ENCODE data around the gene YES1.
A peak's percentile ranks its signal among the peaks of the same experiment; 100 is the strongest.

The YES1 gene

GRCh38 chr18:808086-808485 lies 4.0 kb downstream of the YES1 start:
- Histone ChIP-seq H3K9me3 (ENCODE audit: control insufficient read depth, low read length) (no peaks in the 10 kb centered on the region), H2AFZ (ENCODE audit: low read depth, low read length) (no peak overlapping the region), H2AK5ac (ENCODE audit: low read length, severe bottlenecking) (no peak overlapping the region), H4K8ac (ENCODE audit: low read length) (no peak overlapping the region), H3K9ac (ENCODE audit: low read length) (peak overlapping the region; percentile 49), H3K4me2 (ENCODE audit: low read length, poor library complexity, severe bottlenecking) (no peak overlapping the region), H2BK12ac (ENCODE audit: low read length in 2 of 2) (no peak overlapping the region), H3K18ac (ENCODE audit: low read depth in 1 of 2, low read length in 2 of 2) (no peak overlapping the region), H3K27ac (ENCODE audit: low read length, poor library complexity, severe bottlenecking) (no peak overlapping the region), H3K4me3 (ENCODE audit: insufficient read depth in 1 of 2, low read depth in 1 of 2, low read length in 2 of 2) (no peak overlapping the region), H2BK120ac (ENCODE audit: low read depth, low read length) (no peak overlapping the region), H3K4me1 (ENCODE audit: control insufficient read depth, insufficient read depth, low read depth, low read length) (peaks cover 1% of the 10 kb centered on the region), H3K79me1 (replicated peaks; ENCODE audit: low read length, poor library complexity, severe bottlenecking) (peaks cover 4% of the 10 kb centered on the region), H3K14ac (ENCODE audit: low read length in 2 of 2) (no peak overlapping the region), H2BK5ac (ENCODE audit: low read depth, low read length, poor library complexity, severe bottlenecking) (no peak overlapping the region), H3K23ac (ENCODE audit: low read length in 2 of 2) (no peak overlapping the region), H3K27me3 (ENCODE audit: control insufficient read depth in 1 of 2, insufficient read depth in 1 of 2, low read length in 2 of 2) (no peaks in the 10 kb centered on the region), H4K91ac (ENCODE audit: low read length) (no peak overlapping the region), H3K4ac (ENCODE audit: low read depth in 1 of 2, low read length in 2 of 2) (no peak overlapping the region), H3K36me3 (ENCODE audit: control insufficient read depth in 1 of 2, insufficient read depth in 2 of 2, low read depth in 1 of 2, low read length in 2 of 2) (no peaks in the 10 kb centered on the region), H2BK15ac (ENCODE audit: low read depth, poor library complexity, severe bottlenecking) (no peak overlapping the region)
- 91% methylated on average over 4 of the region's 5 CpGs for WGBS
- DNase-seq: no peak

GRCh38 chr18:805755-806110 lies 6.3 kb downstream of the YES1 start:
- peak overlapping the region in 1 of 2 experiments; percentile 44 for H3K4me3 ChIP-seq (ENCODE audit: insufficient read depth in 1 of 2, low read depth in 1 of 2, low read length in 2 of 2)
- H3K36me3 ChIP-seq (ENCODE audit: control insufficient read depth in 1 of 2, insufficient read depth in 2 of 2, low read depth in 1 of 2, low read length in 2 of 2): no peaks in the 10 kb centered on the region
- no peak overlapping the region for H2AK5ac ChIP-seq (ENCODE audit: low read length, severe bottlenecking)
- no peak overlapping the region for H3K23ac ChIP-seq (ENCODE audit: low read length in 2 of 2)
- no peak overlapping the region for H2BK15ac ChIP-seq (ENCODE audit: low read depth, poor library complexity, severe bottlenecking)
- no peak overlapping the region for H2BK12ac ChIP-seq (ENCODE audit: low read length in 2 of 2)
- H3K27ac ChIP-seq (ENCODE audit: low read length, poor library complexity, severe bottlenecking): no peak overlapping the region
- no peak overlapping the region for H3K14ac ChIP-seq (ENCODE audit: low read length in 2 of 2)
- H4K8ac ChIP-seq (ENCODE audit: low read length): no peak overlapping the region
- no peak overlapping the region for H4K91ac ChIP-seq (ENCODE audit: low read length)
- H3K9me3 ChIP-seq (ENCODE audit: control insufficient read depth, low read length): no peaks in the 10 kb centered on the region
- DNase-seq: no peak
- no peak overlapping the region for H2BK5ac ChIP-seq (ENCODE audit: low read depth, low read length, poor library complexity, severe bottlenecking)
- no peak overlapping the region for H2AFZ ChIP-seq (ENCODE audit: low read depth, low read length)
- H2BK120ac ChIP-seq (ENCODE audit: low read depth, low read length): no peak overlapping the region
- H3K9ac ChIP-seq (ENCODE audit: low read length): peak overlapping the region; percentile 34
- H3K4ac ChIP-seq (ENCODE audit: low read depth in 1 of 2, low read length in 2 of 2): no peak overlapping the region
- no peaks in the 10 kb centered on the region for H3K27me3 ChIP-seq (ENCODE audit: control insufficient read depth in 1 of 2, insufficient read depth in 1 of 2, low read length in 2 of 2)
- H3K4me1 ChIP-seq (ENCODE audit: control insufficient read depth, insufficient read depth, low read depth, low read length): peaks cover 3% of the 10 kb centered on the region
- H3K18ac ChIP-seq (ENCODE audit: low read depth in 1 of 2, low read length in 2 of 2): no peak overlapping the region
- WGBS: 60% methylated on average over 1 of the region's 2 CpGs
- H3K4me2 ChIP-seq (ENCODE audit: low read length, poor library complexity, severe bottlenecking): no peak overlapping the region
- H3K79me1 ChIP-seq (replicated peaks; ENCODE audit: low read length, poor library complexity, severe bottlenecking): peaks cover 9% of the 10 kb centered on the region

GRCh38 chr18:805008-805754 lies 6.9 kb downstream of the YES1 start:
- 89% methylated on average over 5 of the region's 5 CpGs for WGBS
- Histone ChIP-seq H3K9me3 (ENCODE audit: control insufficient read depth, low read length) (no peaks in the 10 kb centered on the region), H3K18ac (ENCODE audit: low read depth in 1 of 2, low read length in 2 of 2) (no peak overlapping the region), H2BK5ac (ENCODE audit: low read depth, low read length, poor library complexity, severe bottlenecking) (no peak overlapping the region), H2BK120ac (ENCODE audit: low read depth, low read length) (no peak overlapping the region), H3K27me3 (ENCODE audit: control insufficient read depth in 1 of 2, insufficient read depth in 1 of 2, low read length in 2 of 2) (no peaks in the 10 kb centered on the region), H3K27ac (ENCODE audit: low read length, poor library complexity, severe bottlenecking) (no peak overlapping the region), H3K79me1 (replicated peaks; ENCODE audit: low read length, poor library complexity, severe bottlenecking) (peaks cover 11% of the 10 kb centered on the region), H4K8ac (ENCODE audit: low read length) (no peak overlapping the region), H3K9ac (ENCODE audit: low read length) (peak overlapping the region; percentile 34), H3K4ac (ENCODE audit: low read depth in 1 of 2, low read length in 2 of 2) (no peak overlapping the region), H3K14ac (ENCODE audit: low read length in 2 of 2) (no peak overlapping the region), H2AK5ac (ENCODE audit: low read length, severe bottlenecking) (no peak overlapping the region), H3K23ac (ENCODE audit: low read length in 2 of 2) (no peak overlapping the region), H3K4me3 (ENCODE audit: insufficient read depth in 1 of 2, low read depth in 1 of 2, low read length in 2 of 2) (peak overlapping the region in 1 of 2 experiments; percentile 44), H2AFZ (ENCODE audit: low read depth, low read length) (no peak overlapping the region), H3K4me1 (ENCODE audit: control insufficient read depth, insufficient read depth, low read depth, low read length) (peaks cover 3% of the 10 kb centered on the region), H2BK15ac (ENCODE audit: low read depth, poor library complexity, severe bottlenecking) (no peak overlapping the region), H2BK12ac (ENCODE audit: low read length in 2 of 2) (no peak overlapping the region), H3K4me2 (ENCODE audit: low read length, poor library complexity, severe bottlenecking) (no peak overlapping the region), H3K36me3 (ENCODE audit: control insufficient read depth in 1 of 2, insufficient read depth in 2 of 2, low read depth in 1 of 2, low read length in 2 of 2) (peaks cover 0 to 3% of the 10 kb centered on the region in 2 experiments), H4K91ac (ENCODE audit: low read length) (no peak overlapping the region)
- peak; percentile 32 for DNase-seq

- WGBS: 100% methylated on average over 2 of the region's 3 CpGs
- H3K27ac ChIP-seq (ENCODE audit: low read length, poor library complexity, severe bottlenecking): no peak overlapping the region
- no peak overlapping the region for H4K8ac ChIP-seq (ENCODE audit: low read length)
Observed at GRCh38 chr18:801137-801536, 10.9 kb downstream of the YES1 start.

More at GRCh38 chr18:801137-801536, 10.9 kb downstream of the YES1 start:
- no peak overlapping the region for H3K14ac ChIP-seq (ENCODE audit: low read length in 2 of 2)
- no peak overlapping the region for H3K23ac ChIP-seq (ENCODE audit: low read length in 2 of 2)
- no peak overlapping the region for H2BK120ac ChIP-seq (ENCODE audit: low read depth, low read length)
- H3K36me3 ChIP-seq (ENCODE audit: control insufficient read depth in 1 of 2, insufficient read depth in 2 of 2, low read depth in 1 of 2, low read length in 2 of 2): peaks cover 0 to 3% of the 10 kb centered on the region in 2 experiments
- no peak overlapping the region for H2AFZ ChIP-seq (ENCODE audit: low read depth, low read length)
- H3K4me2 ChIP-seq (ENCODE audit: low read length, poor library complexity, severe bottlenecking): no peak overlapping the region
- peaks cover 18% of the 10 kb centered on the region for H3K79me1 ChIP-seq (replicated peaks; ENCODE audit: low read length, poor library complexity, severe bottlenecking)
- no peak overlapping the region for H3K18ac ChIP-seq (ENCODE audit: low read depth in 1 of 2, low read length in 2 of 2)
- H3K4me3 ChIP-seq (ENCODE audit: insufficient read depth in 1 of 2, low read depth in 1 of 2, low read length in 2 of 2): no peak overlapping the region
- no peak overlapping the region for H3K4ac ChIP-seq (ENCODE audit: low read depth in 1 of 2, low read length in 2 of 2)
- H4K91ac ChIP-seq (ENCODE audit: low read length): no peak overlapping the region
- H3K9me3 ChIP-seq (ENCODE audit: control insufficient read depth, low read length): no peaks in the 10 kb centered on the region
- peaks cover 2% of the 10 kb centered on the region for H3K4me1 ChIP-seq (ENCODE audit: control insufficient read depth, insufficient read depth, low read depth, low read length)
- H2BK15ac ChIP-seq (ENCODE audit: low read depth, poor library complexity, severe bottlenecking): no peak overlapping the region
- H2AK5ac ChIP-seq (ENCODE audit: low read length, severe bottlenecking): no peak overlapping the region
- H3K9ac ChIP-seq (ENCODE audit: low read length): no peak overlapping the region
- DNase-seq: no peak
- H2BK12ac ChIP-seq (ENCODE audit: low read length in 2 of 2): no peak overlapping the region
- no peak overlapping the region for H2BK5ac ChIP-seq (ENCODE audit: low read depth, low read length, poor library complexity, severe bottlenecking)
- H3K27me3 ChIP-seq (ENCODE audit: control insufficient read depth in 1 of 2, insufficient read depth in 1 of 2, low read length in 2 of 2): no peaks in the 10 kb centered on the region
